Activated gamma-delta T cell (primary cell): ENCODE data around the gene OXSR1.
"Not testable (repeated sequence)": the region's sequence is repeated elsewhere in the genome, so short reads cannot be mapped to it uniquely, and the experiment has no call there.

ENCODE experiments used
- DNase-seq: peaks from one replicate; lab custom pipeline; 2025; lab: John Stamatoyannopoulos, UW

OXSR1 gene

GRCh38 chr3:38141952-38142273, 23.4 kb upstream of the OXSR1 start:
- DNase-seq: no peak

GRCh38 chr3:38142959-38143358, 22.4 kb upstream of the OXSR1 start:
- DNase-seq: no peak

GRCh38 chr3:38143511-38143910, 21.8 kb upstream of the OXSR1 start:
- DNase-seq: no peak

- no peak for DNase-seq
Observed at GRCh38 chr3:38146504-38146903, 18.8 kb upstream of the OXSR1 start.

GRCh38 chr3:38147421-38147820, 17.9 kb upstream of the OXSR1 start:
- no peak for DNase-seq

- DNase-seq: no peak
Observed at GRCh38 chr3:38148311-38148882, 16.9 kb upstream of the OXSR1 start.

GRCh38 chr3:38149708-38150107, 15.6 kb upstream of the OXSR1 start:
- no peak for DNase-seq

DNA sequence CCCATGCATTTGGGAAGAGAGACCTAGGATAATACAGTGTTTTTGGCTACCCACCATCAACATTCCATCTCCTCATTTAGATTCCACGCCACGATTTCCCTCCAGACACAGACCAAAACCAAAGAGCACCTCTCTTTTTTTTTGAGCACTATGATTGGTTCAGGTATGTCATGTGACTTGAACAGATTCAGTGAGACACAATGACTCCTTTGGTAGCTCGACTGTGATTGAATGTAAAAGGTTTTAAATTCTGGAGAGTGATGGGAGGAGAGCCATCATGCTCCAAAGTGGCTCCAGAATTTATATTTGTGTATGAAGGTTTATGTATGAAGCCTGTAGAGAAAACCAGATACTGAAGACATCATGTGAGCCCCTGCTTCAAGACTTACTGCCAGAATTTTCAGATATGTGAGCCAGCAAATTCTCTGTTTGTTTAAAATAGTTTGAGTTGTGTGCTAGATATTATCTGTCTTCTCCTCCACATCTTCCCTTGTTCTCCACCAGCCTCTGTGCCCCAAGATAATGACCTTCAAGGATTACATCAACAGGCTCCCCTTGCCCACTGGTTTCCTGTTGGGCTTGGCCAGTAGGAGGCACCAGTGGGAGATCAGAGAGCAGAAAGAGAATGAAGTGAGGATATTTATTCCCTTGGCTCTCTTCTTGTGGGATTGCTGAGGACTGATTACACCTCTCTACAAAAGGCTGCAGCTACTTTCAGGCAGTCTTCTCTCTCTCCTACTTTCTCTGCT, 14.4 kb upstream of the OXSR1 start:
- DNase-seq: no peak

- no peak for DNase-seq
Observed at GRCh38 chr3:38151667-38152265, 13.6 kb upstream of the OXSR1 start.

- no peak for DNase-seq
Observed at GRCh38 chr3:38152609-38153008, 12.7 kb upstream of the OXSR1 start.

DNA sequence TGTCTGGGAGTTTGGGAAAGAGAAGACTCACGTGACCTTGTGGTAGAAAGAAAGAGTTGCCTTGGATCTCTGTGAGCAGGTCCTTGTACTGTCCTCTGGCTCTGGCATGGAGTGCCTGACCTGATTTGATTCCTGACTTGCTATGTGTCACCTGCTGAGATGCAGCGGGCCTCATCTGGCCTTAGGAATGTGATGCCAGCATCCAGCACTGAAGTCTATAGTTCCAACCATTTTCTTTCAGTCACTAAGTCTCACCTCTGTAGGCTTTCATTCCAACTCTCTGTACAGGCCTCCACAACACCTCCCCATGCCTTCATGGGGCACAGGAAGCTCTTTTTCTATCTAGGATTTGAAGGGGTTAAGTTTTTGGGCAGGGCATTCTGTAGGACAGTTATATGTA, 12.1 kb upstream of the OXSR1 start:
- no peak for DNase-seq

DNA sequence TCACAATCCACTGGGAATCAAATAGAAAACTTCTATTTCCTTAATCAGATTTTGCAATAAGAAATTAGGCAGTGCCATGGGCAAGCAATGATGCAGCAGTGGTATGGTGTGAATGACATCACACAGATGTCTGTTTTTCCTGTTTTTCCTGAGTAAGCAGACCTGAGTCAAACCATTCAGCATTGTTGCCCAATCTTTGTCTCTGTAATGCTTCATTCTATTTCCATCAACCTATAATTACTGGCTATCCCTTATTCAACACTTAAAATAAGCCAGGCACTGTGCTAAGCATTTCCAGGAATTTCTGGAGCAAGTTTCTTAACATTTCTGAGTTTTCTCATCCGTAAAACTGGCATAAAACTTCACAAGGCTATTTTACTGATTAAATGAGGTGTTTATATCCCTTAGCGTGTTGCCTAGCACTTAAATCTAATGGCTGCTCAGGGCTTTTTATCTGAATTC, 11.3 kb upstream of the OXSR1 start:
- DNase-seq: no peak

GRCh38 chr3:38154625-38155255, 10.6 kb upstream of the OXSR1 start:
- no peak for DNase-seq

DNA sequence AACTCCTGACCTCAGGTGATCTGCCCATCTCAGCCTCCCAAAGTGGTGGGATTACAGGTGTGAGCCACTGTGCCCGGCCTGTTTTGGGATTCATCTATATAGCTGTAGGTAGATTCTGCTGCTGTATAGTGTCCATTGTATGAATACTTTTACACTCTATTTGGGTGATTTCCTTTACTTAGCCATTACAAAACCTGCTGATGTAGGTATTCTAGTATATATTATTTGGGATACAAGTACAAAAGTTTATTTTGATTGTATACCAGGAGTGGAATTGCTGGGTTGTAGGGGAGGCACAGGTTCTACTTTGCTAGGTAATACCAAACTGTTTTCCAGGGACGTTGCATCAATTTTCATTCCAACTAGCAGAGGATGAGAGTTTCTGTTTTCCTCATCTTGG, 9.5 kb upstream of the OXSR1 start:
- DNase-seq: no peak

DNA sequence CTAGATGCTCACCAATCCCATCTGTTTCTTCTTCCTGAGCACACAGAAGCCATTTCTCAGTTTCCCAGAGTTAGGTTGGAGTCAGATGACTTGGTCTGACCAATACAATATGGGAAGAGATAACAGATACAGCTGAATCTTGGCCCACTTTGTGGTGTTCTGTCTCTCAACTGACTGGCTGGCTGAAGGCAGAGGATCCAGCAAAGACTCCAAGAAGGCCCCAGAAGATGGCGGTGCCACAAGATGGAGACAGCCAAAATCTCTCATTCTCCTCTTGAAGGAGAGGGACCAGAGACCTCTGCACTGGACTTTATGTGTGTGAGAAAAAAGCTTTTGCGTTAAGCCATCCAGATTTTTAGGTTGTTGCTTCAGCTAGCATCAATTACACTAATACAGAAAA, 8.2 kb upstream of the OXSR1 start:
- DNase-seq: no peak

- no peak for DNase-seq
Observed at GRCh38 chr3:38157595-38157994, 7.7 kb upstream of the OXSR1 start.

DNA sequence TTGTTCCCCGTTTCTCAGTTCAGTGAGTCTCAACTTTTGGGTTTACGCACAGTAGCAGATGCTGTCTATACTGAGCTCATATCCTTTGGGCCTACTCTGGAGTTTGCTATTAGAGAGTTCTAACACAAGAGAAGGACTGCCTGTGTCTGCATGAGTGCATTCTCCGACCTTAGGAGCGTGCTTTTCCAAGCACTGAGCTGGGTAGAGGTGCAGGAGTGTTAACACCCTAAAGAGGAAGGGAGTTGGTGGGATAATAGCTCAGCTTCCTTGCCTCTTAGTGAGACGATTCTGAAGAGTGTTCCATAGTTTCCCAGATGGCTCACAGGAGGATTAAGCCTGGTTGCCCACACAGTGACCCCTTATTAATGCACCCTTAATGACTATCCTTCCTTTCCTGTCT, 6.9 kb upstream of the OXSR1 start:
- no peak for DNase-seq

GRCh38 chr3:38160704-38161103, 4.6 kb upstream of the OXSR1 start:
- not testable (repeated sequence) for DNase-seq

DNA sequence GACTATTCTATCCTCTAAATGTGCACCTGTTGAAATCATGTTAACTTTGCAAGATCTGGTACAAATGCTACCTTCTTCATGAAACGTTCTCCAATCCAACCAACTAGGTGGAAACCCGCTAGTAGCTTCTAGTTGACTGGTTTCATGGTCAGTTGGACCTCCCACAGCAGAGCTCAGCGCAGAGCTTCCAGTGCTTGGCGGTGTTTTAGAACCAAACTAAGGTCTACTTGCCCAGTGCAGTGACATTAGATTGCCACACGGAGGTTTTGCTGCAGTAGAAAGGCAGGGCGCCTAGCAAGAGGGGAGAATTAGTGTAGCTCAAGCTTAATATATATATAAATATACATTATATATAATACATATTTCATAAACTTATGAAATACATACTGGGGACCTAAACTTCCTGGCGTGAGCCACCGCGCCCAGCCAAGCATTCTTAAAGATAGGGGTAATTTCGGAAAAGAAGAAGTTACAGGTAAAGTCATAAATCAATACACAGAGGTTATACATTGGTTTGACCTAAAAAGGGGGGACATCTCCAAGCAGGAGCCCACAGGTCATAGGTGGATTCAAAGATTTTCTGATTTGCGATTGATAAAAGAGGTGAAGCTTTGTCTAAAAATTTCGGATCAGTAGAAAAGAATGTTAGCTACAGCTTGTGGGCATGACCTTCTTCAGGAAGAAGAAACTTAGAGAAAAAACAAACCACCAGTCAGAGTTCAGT, 2.1 kb upstream of the OXSR1 start:
- no peak for DNase-seq

- DNase-seq: no peak
Observed at GRCh38 chr3:38163841-38164642, 1.3 kb upstream of the OXSR1 start.

GRCh38 chr3:38164643-38164951, 740 bp upstream of the OXSR1 start:
- DNase-seq: no peak
